Head of caudate nucleus (tissue), 42 donors: ENCODE results near the gene PRRC2B.
"Not testable (repeated sequence)": the region's sequence is repeated elsewhere in the genome, so short reads cannot be mapped to it uniquely, and the experiment has no call there.

Experiments
- DNase-seq, 42 donors: peaks; one replicate each; pipeline versions ENCODE4 v3.0.0 to v3.0.0-alpha.2; 2020 to 2021; ENCODE audit warnings: mixed read lengths in 7 of 42
- intact Hi-C: fragments of 100-400 bp; cut with DNase I; formaldehyde crosslinking; loops from one replicate; pipeline ENCODE4 v1.15.0; 2022

PRRC2B gene

GRCh38 chr9:131455655-131456054, 61.8 kb downstream of the PRRC2B start:
- DNase-seq, intact Hi-C loops: not testable (repeated sequence)

GRCh38 chr9:131457746-131458145, 63.9 kb downstream of the PRRC2B start:
- intact Hi-C loops: no loop called here
- peak in 14 of 42 donors; percentile 29 to 72 (median 44) for DNase-seq

GRCh38 chr9:131459056-131459455, 65.2 kb downstream of the PRRC2B start:
- peak in 1 of 42 donors; percentile 13 for DNase-seq
- intact Hi-C loops: no loop called here

GRCh38 chr9:131461166-131461565, 67.3 kb downstream of the PRRC2B start:
- intact Hi-C loops: no loop called here
- peak in 2 of 42 donors; percentile 3 to 9 for DNase-seq

GRCh38 chr9:131464354-131465000, 70.6 kb downstream of the PRRC2B start:
- DNase-seq: peak in 2 of 42 donors; percentile 31 to 43
- intact Hi-C loops: no loop called here

- intact Hi-C loops: no loop called here
- DNase-seq: peak in 1 of 42 donors; percentile 16
These were observed 71.5 kb downstream of the PRRC2B start for GRCh38 chr9:131465401-131465800.

- intact Hi-C loops: no loop called here
These were observed 73.5 kb downstream of the PRRC2B start for GRCh38 chr9:131467214-131467935.

GRCh38 chr9:131468031-131468430, 74.1 kb downstream of the PRRC2B start:
- intact Hi-C loops: no loop called here
- no peak for DNase-seq

More at GRCh38 chr9:131467214-131467935, 73.5 kb downstream of the PRRC2B start:
- peak in 1 of 42 donors; percentile 5 for DNase-seq

- intact Hi-C loops: no loop called here
These were observed 75.5 kb downstream of the PRRC2B start for GRCh38 chr9:131469356-131469755.

GRCh38 chr9:131469951-131470350, 76.1 kb downstream of the PRRC2B start:
- intact Hi-C loops: no loop called here
- DNase-seq: peak in 1 of 42 donors; percentile 7

More at GRCh38 chr9:131469356-131469755, 75.5 kb downstream of the PRRC2B start:
- no peak for DNase-seq

- intact Hi-C loops: no loop called here
- DNase-seq: peak in 2 of 42 donors; percentile 12 to 19
These were observed 76.7 kb downstream of the PRRC2B start for GRCh38 chr9:131470581-131470991.

- intact Hi-C loops, DNase-seq: not testable (repeated sequence)
These were observed 78.2 kb downstream of the PRRC2B start for GRCh38 chr9:131472085-131472484.

GRCh38 chr9:131473198-131473885, 79.5 kb downstream of the PRRC2B start:
- DNase-seq: peak in 3 of 42 donors; percentile 3 to 22 (median 8)
- intact Hi-C loops: no loop called here

GRCh38 chr9:131473891-131474290, 80.0 kb downstream of the PRRC2B start:
- peak in 3 of 42 donors; percentile 12 to 29 (median 17) for DNase-seq
- intact Hi-C loops: no loop called here

- intact Hi-C loops: no loop called here
- peak in 4 of 42 donors; percentile 6 to 22 (median 12) for DNase-seq
These were observed 80.8 kb downstream of the PRRC2B start for GRCh38 chr9:131474711-131475110.

- intact Hi-C loops: no loop called here
- DNase-seq: peak in 2 of 42 donors; percentile 16 to 32
These were observed 81.4 kb downstream of the PRRC2B start for GRCh38 chr9:131475111-131475955.

GRCh38 chr9:131475956-131476776, 82.3 kb downstream of the PRRC2B start:
- DNase-seq: peak in 4 of 42 donors; percentile 5 to 47 (median 19)
- intact Hi-C loops: no loop called here

- DNase-seq: peak in 2 of 42 donors; percentile 8 to 33
- intact Hi-C loops: no loop called here
These were observed 83.0 kb downstream of the PRRC2B start for GRCh38 chr9:131476777-131477345.
